HepG2 (cell line): ENCODE results near the gene ALPI. TPM values are rescaled to one million over a fixed set of nuclear protein-coding genes. Genes with fewer than 3 reads are reported as not detected.

ENCODE experiments used
- ATAC-seq: fragments of 200-7000 bp; cut with Tn5 transposase; 3 replicates; pipeline ENCODE4 v1.9.1; 2020; ENCODE audit warnings: mild to moderate bottlenecking, moderate library complexity
- BruUV-seq: library from RNA; stranded (reverse); fragments of 400-500 nt; replicated peaks from 2 replicates; lab custom pipeline; 2021; lab: Mats Ljungman, UMichigan
- CTCF ChIA-PET: fragments of 300-600 bp; formaldehyde crosslinking; extraction: SDS; loops from one replicate; lab custom pipeline; 2021; ENCODE audit warnings: low total read pairs, inconsistent platforms, low intra/inter-chr PET ratio; lab: Yijun Ruan, JAX
- POLR2A ChIA-PET: fragments of 350-600 bp; sonication (Branson Sonifier 250); formaldehyde crosslinking; loops from one replicate; lab custom pipeline; 2020; ENCODE audit warnings: antibody characterized with exemption, inconsistent platforms; lab: Yijun Ruan, JAX
- DNase-seq: peaks from one replicate; pipeline ENCODE4 v3.0.0-alpha.2; 2015; ENCODE audit warnings: low spot score
- FAIRE-seq: peaks from 3 replicates; lab custom pipeline; 2011; peaks lifted over from hg19 to GRCh38; lab: Jason Lieb, UNC
- H2AFZ ChIP-seq: one replicate; pipeline ENCODE4 v1.6.1; 2011; ENCODE audit warnings: low read length, inconsistent platforms
- H3K27ac ChIP-seq: fragments of 300-600 bp; 3 replicates; pipeline ENCODE4 v1.8.0; 2011; ENCODE audit warnings: mixed run types, mild to moderate bottlenecking, mixed read lengths, low read length, inconsistent platforms; ENCODE audit not compliant: insufficient read depth; ENCODE audit errors: extremely low read length
- H3K27me3 ChIP-seq, 2 experiments: fragments of 200-600 bp in 1 of 2; 2 replicates in 1 of 2; 3 replicates in 1 of 2; pipeline versions ENCODE4 v1.6.0 to v1.8.0; 2011; ENCODE audit warnings: low read length in 2 of 2, mild to moderate bottlenecking in 2 of 2, moderate library complexity in 2 of 2, inconsistent platforms in 1 of 2; ENCODE audit not compliant: insufficient read depth in 2 of 2, control insufficient read depth in 1 of 2
- H3K36me3 ChIP-seq, 2 experiments: fragments of 200-600 bp in 1 of 2; replicated peaks in 1 of 2; 2 replicates in 1 of 2; 3 replicates in 1 of 2; pipeline versions ENCODE4 v1.5.1 to v1.8.0; 2011; ENCODE audit warnings: low read length in 2 of 2, inconsistent platforms in 1 of 2; ENCODE audit not compliant: insufficient read depth in 2 of 2, control insufficient read depth in 1 of 2
- H3K4me1 ChIP-seq: 2 replicates; pipeline ENCODE4 v1.5.1; 2012; ENCODE audit warnings: low read length, inconsistent platforms; ENCODE audit not compliant: insufficient read depth
- H3K4me2 ChIP-seq: 2 replicates; pipeline ENCODE4 v1.6.0; 2011; ENCODE audit warnings: low read depth, low read length, inconsistent platforms
- H3K4me3 ChIP-seq, 3 experiments: fragments of 200-600 bp in 1 of 3; sonication (generic), shearing (Covaris generic) in 1 of 3; replicated peaks in 1 of 3; 2 replicates each; pipeline ENCODE4 v1.5.1; 2011 to 2016; ENCODE audit warnings: low read length in 3 of 3, inconsistent platforms in 2 of 3, low read depth in 2 of 3, mild to moderate bottlenecking in 2 of 3, control low read depth in 1 of 3, mixed read lengths in 1 of 3; ENCODE audit not compliant: insufficient read depth in 1 of 3
- H3K79me2 ChIP-seq: one replicate; pipeline ENCODE4 v1.6.1; 2011; ENCODE audit warnings: low read length, inconsistent platforms; ENCODE audit not compliant: insufficient read depth
- H3K9ac ChIP-seq: 2 replicates; pipeline ENCODE4 v1.6.0; 2011; ENCODE audit warnings: mild to moderate bottlenecking, low read depth, low read length, inconsistent platforms; ENCODE audit not compliant: insufficient read depth
- H3K9me3 ChIP-seq: 2 replicates; pipeline ENCODE4 v1.5.1; 2012; ENCODE audit warnings: mild to moderate bottlenecking, low read length
- H4K20me1 ChIP-seq: 2 replicates; pipeline ENCODE4 v1.6.0; 2011; ENCODE audit warnings: inconsistent platforms, mild to moderate bottlenecking, low read length, moderate library complexity; ENCODE audit not compliant: insufficient read depth
- BRCA1 ChIP-seq: sonication (generic); formaldehyde crosslinking; IDR thresholded peaks from 2 replicates; pipeline ENCODE4 v1.4.0; 2020; ENCODE audit warnings: missing genetic modification reagents
- CBX1 ChIP-seq: IDR thresholded peaks from one replicate; pipeline ENCODE4 v1.6.1; 2016; ENCODE audit warnings: antibody characterized with exemption, low read depth
- EEA1 ChIP-seq: sonication (generic); formaldehyde crosslinking; IDR thresholded peaks from 2 replicates; pipeline ENCODE4 v1.5.1; 2020; ENCODE audit warnings: mild to moderate bottlenecking, missing genetic modification reagents, borderline replicate concordance
- ERF ChIP-seq: IDR thresholded peaks from 2 replicates; pipeline ENCODE4 v1.6.1; 2018; ENCODE audit warnings: missing biosample characterization, missing genetic modification reagents
- ETV5 ChIP-seq: IDR thresholded peaks from 2 replicates; pipeline ENCODE4 v1.6.1; 2018; ENCODE audit warnings: missing biosample characterization, missing genetic modification reagents, inconsistent platforms, borderline replicate concordance
- EZH2 ChIP-seq: conservative IDR thresholded peaks from 2 replicates; pipeline ENCODE4 v1.6.1; 2012; ENCODE audit warnings: mild to moderate bottlenecking, low read depth, low read length, moderate library complexity
- FOSL1 ChIP-seq: sonication (generic); formaldehyde crosslinking; IDR thresholded peaks from 2 replicates; pipeline ENCODE4 v1.9.0; 2021; ENCODE audit warnings: missing genetic modification reagents, borderline replicate concordance
- FOXA1 ChIP-seq, 2 experiments: fragments of 450-650 bp in 1 of 2; sonication (generic) in 1 of 2; formaldehyde crosslinking in 1 of 2; IDR thresholded peaks; 2 replicates each; pipeline versions ENCODE4 v1.4.0 to v1.6.1; 2016 to 2020; ENCODE audit warnings: missing genetic modification reagents in 1 of 2
- JARID2 ChIP-seq: sonication (generic); formaldehyde crosslinking; IDR thresholded peaks from 2 replicates; pipeline ENCODE4 v1.8.1; 2023; ENCODE audit warnings: missing genetic modification reagents, inconsistent platforms; ENCODE audit not compliant: insufficient replicate concordance
- NFYB ChIP-seq: sonication (generic); formaldehyde crosslinking; IDR thresholded peaks from 2 replicates; pipeline ENCODE4 v1.4.0; 2020; ENCODE audit warnings: missing genetic modification reagents
- NFYC ChIP-seq: IDR thresholded peaks from 2 replicates; pipeline ENCODE4 v1.6.1; 2016; ENCODE audit warnings: missing genetic modification reagents, missing compliant biosample characterization
- POLR2AphosphoS2 ChIP-seq: IDR thresholded peaks from 2 replicates; pipeline ENCODE4 v1.6.1; 2011; ENCODE audit warnings: low read depth, low read length, improper control_type of control experiment
- POLR2AphosphoS5 ChIP-seq: IDR thresholded peaks from 2 replicates; pipeline ENCODE4 v1.6.1; 2012; ENCODE audit warnings: low read depth, low read length
- SKI ChIP-seq: fragments of 450-650 bp; IDR thresholded peaks from one replicate; pipeline ENCODE4 v1.6.1; 2018; ENCODE audit warnings: mild to moderate bottlenecking; ENCODE audit not compliant: partially characterized antibody
- SMC3 ChIP-seq: IDR thresholded peaks from 2 replicates; pipeline ENCODE4 v1.6.1; 2011; ENCODE audit warnings: low read length, improper control_type of control experiment
- SMYD3 ChIP-seq: sonication (generic); formaldehyde crosslinking; IDR thresholded peaks from 2 replicates; pipeline ENCODE4 v1.8.1; 2023; ENCODE audit warnings: mild to moderate bottlenecking, missing genetic modification reagents
- U2AF2 ChIP-seq: fragments of 200-400 bp; formaldehyde crosslinking; IDR thresholded peaks from 2 replicates; pipeline ENCODE4 v1.6.1; 2017; ENCODE audit warnings: low read depth, mild to moderate bottlenecking, low read length
- XRCC5 ChIP-seq: fragments of 200-400 bp; formaldehyde crosslinking; optimal IDR thresholded peaks from 2 replicates; pipeline ENCODE3; 2017; ENCODE audit warnings: mild to moderate bottlenecking, low read length
- ZFP1 ChIP-seq: IDR thresholded peaks from 2 replicates; pipeline ENCODE4 v1.6.1; 2016
- ZIK1 ChIP-seq: sonication (generic); formaldehyde crosslinking; IDR thresholded peaks from 2 replicates; pipeline ENCODE4 v1.5.0; 2020; ENCODE audit warnings: mild to moderate bottlenecking, low read depth, missing genetic modification reagents, borderline replicate concordance
- ZNF274 ChIP-seq: sonication (generic); formaldehyde crosslinking; IDR thresholded peaks from 2 replicates; pipeline ENCODE4 v1.5.1; 2020; ENCODE audit warnings: mild to moderate bottlenecking, missing genetic modification reagents
- ZNF441 ChIP-seq: sonication (generic); formaldehyde crosslinking; IDR thresholded peaks from 2 replicates; pipeline ENCODE4 v1.7.0; 2021; ENCODE audit warnings: missing genetic modification reagents, borderline replicate concordance
- ZNF563 ChIP-seq: sonication (generic); formaldehyde crosslinking; IDR thresholded peaks from 2 replicates; pipeline ENCODE4 v1.8.0; 2022; ENCODE audit warnings: mild to moderate bottlenecking, moderate library complexity, missing genetic modification reagents
- ZNF616 ChIP-seq: sonication (generic); formaldehyde crosslinking; IDR thresholded peaks from 2 replicates; pipeline ENCODE4 v1.5.0; 2020; ENCODE audit warnings: low read depth, mild to moderate bottlenecking, missing genetic modification reagents
- WGBS: methylation state at CpG from one replicate; pipeline ENCODE4 v1.1.6; 2017; ENCODE audit warnings: low lambda C conversion rate; 5-methylcytosine and 5-hydroxymethylcytosine counted together
- in situ Hi-C: cut with HindIII; loops from 2 replicates; pipeline ENCODE4 v1.10.0; 2017; ENCODE audit warnings: low pct_unique_long_range_greater_than_20kb; ENCODE audit not compliant: extremely low pct_ligation_motif_present
- intact Hi-C: fragments of 100-400 bp; cut with micrococcal nuclease; formaldehyde crosslinking; loops from one replicate; pipeline ENCODE4 v1.10.0; 2022; ENCODE audit not compliant: unreplicated experiment
- polyA plus RNA-seq, 8 experiments: library from polyadenylated mRNA; depleted of rRNA in 3 of 8; stranded (reverse) in 7 of 8; unstranded in 1 of 8; fragments of >200 nt; fragmentation: Illumina TruSeq in 4 of 8; extraction: Trizol in 4 of 8; gene quantifications; 2 replicates each; pipeline versions ENCODE4 v1.2.1 to v1.2.3, GENCODE V29; 2011 to 2016; ENCODE audit warnings: low read depth in 4 of 8, missing spikeins in 1 of 8, mixed read lengths in 1 of 8; ENCODE audit not compliant: insufficient read depth in 1 of 8
- total RNA-seq, 5 experiments: library from RNA; depleted of rRNA; stranded (reverse); fragments of >200 nt; fragmentation: Illumina TruSeq; extraction: Trizol; gene quantifications; 2 replicates each; pipeline ENCODE4 v1.2.3, GENCODE V29; 2016; ENCODE audit warnings: low read depth in 1 of 5

Gene ALPI
- total and polyA plus RNA-seq, 2 of the 13 experiments (the other 11 are each of a cell fraction or from before 2014, with no cell fraction given): not detected

GRCh38 chr2:232437195-232437571 lies 18.8 kb upstream of the ALPI start:
- BruUV-seq: no TSS peak
- no peak for FAIRE-seq
- no peak for DNase-seq
- H3K9me3 ChIP-seq: no peaks in the 10 kb centered on the region
- H3K27ac ChIP-seq: no peak overlapping the region
- no peak overlapping the region for H3K9ac ChIP-seq
- H3K36me3 ChIP-seq: no peaks in the 10 kb centered on the region
- in situ Hi-C loops (no loop called here), intact Hi-C loops (no loop called here)
- H4K20me1 ChIP-seq: no peaks in the 10 kb centered on the region
- no peaks in the 10 kb centered on the region for H3K79me2 ChIP-seq
- WGBS: 43% methylated on average over 12 of the region's 12 CpGs
- no peak overlapping the region for H3K4me2 ChIP-seq
- H3K4me1 ChIP-seq: peaks cover 7% of the 10 kb centered on the region
- CTCF ChIA-PET: interaction anchor here (1.8 kb wide), 1 partner anchor 537 kb away, joined by 7 read pairs; no protein-coding TSS in a partner anchor
- POLR2A ChIA-PET: no interaction called here
- no peak for TF ChIP-seq POLR2AphosphoS5
- TF ChIP-seq EZH2: 0 out of 2 replicates have a peak, but pooled peaks have one; percentile 17
- TF ChIP-seq SKI: no peak
- no peak for TF ChIP-seq ZIK1
- no peak for ATAC-seq
- H3K27me3 ChIP-seq: peaks cover 25 to 51% of the 10 kb centered on the region in 2 experiments
- H3K4me3 ChIP-seq: no peak overlapping the region
- no peak overlapping the region for H2AFZ ChIP-seq

GRCh38 chr2:232438091-232438490 lies 17.9 kb upstream of the ALPI start:
- Histone ChIP-seq H3K9me3 (no peaks in the 10 kb centered on the region), H2AFZ (no peak overlapping the region), H3K27ac (no peak overlapping the region), H3K27me3 (peaks cover 25 to 47% of the 10 kb centered on the region in 2 experiments), H3K9ac (no peak overlapping the region), H4K20me1 (no peaks in the 10 kb centered on the region), H3K36me3 (no peaks in the 10 kb centered on the region), H3K4me2 (no peak overlapping the region), H3K4me3 (no peak overlapping the region), H3K79me2 (no peaks in the 10 kb centered on the region), H3K4me1 (peaks cover 7% of the 10 kb centered on the region)
- ChIA-PET POLR2A (no interaction called here), CTCF (no interaction called here)
- no peak for FAIRE-seq
- ATAC-seq: no peak
- in situ Hi-C loops: no loop called here
- intact Hi-C loops: no loop called here
- WGBS: 9% methylated on average over 8 of the region's 12 CpGs
- DNase-seq: no peak
- no peak for TF ChIP-seq NFYB (CRISPR knock-in tag)
- no peak for TF ChIP-seq ZNF441 (CRISPR knock-in tag)
- TF ChIP-seq FOSL1 (CRISPR knock-in tag): no peak
- TF ChIP-seq ETV5 (CRISPR knock-in tag): no peak
- no peak for TF ChIP-seq FOXA1 (IDR thresholded peaks at IDR 0.05)
- TF ChIP-seq FOXA1 (CRISPR knock-in tag; IDR thresholded peaks at IDR 0.05): no peak
- TF ChIP-seq ZFP1 (CRISPR knock-in tag): no peak
- TF ChIP-seq U2AF2: no peak
- no peak for TF ChIP-seq BRCA1 (CRISPR knock-in tag)
- no peak for TF ChIP-seq POLR2AphosphoS2
- no peak for TF ChIP-seq SMC3
- no peak for TF ChIP-seq SMYD3 (CRISPR knock-in tag)
- no peak for TF ChIP-seq ERF
- TF ChIP-seq ZNF563: no peak
- TF ChIP-seq JARID2 (CRISPR knock-in tag): no peak
- no peak for TF ChIP-seq CBX1
- no peak for TF ChIP-seq NFYC (CRISPR knock-in tag)
- no peak for TF ChIP-seq EEA1
- TF ChIP-seq ZNF274: no peak
- TF ChIP-seq XRCC5: no peak
- TF ChIP-seq ZNF616 (CRISPR knock-in tag): no peak
- BruUV-seq: no TSS peak
